CD4-positive, alpha-beta T cell treated with Interleukin-15 for 1 hour (primary cell): ENCODE results near the gene C17orf107.
"Not testable (repeated sequence)": the region's sequence is repeated elsewhere in the genome, so short reads cannot be mapped to it uniquely, and the experiment has no call there.

Experiments used
- DNase-seq: peaks from one replicate; pipeline ENCODE4 v3.0.0-alpha.2; 2020

Gene C17orf107

DNA sequence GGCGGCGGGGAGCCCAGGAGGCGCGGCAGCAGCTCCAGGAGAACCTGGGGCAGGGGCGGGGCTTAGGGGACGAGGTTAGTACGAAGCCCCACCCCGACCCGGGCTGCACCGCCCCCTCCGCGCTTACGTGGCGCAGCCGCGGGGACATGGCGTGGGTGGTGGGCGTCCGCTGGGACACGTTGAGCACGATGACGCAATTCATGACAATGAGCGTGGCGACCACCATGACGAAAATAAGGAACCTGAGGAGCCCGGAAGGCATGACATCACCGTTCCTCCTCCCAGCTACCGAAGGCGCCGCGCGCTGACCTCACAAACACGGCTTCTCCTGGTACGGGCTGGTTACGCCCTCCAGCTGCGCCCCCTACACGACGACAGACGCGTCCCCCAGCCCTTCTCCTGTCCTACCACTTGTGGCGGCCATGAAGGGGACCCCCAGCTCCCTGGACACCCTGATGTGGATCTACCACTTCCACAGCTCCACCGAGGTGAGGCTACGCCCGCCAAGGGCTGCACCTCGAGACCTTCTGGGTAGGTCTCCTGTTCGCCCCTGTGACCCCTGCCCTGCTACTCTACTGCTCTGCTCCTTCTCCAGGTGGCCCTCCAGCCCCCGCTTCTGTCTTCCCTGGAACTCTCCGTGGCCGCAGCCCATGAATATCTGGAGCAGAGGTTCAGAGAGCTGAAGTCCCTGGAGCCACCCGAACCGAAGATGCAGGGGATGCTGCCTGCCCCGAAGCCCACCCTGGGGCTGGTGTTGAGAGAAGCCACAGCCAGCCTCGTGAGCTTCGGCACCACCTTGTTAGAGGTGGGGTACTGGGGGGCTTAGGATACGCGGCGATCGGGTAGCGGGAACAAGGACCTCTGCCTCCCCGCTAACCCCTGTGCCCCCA is at the start of gene C17orf107:
TSS of gene C17orf107 (plus strand) at position 196 of the 890 bp plus-strand sequence. CDS start at position 423, 227 bp downstream.
- DNase-seq, result peak; percentile 97

DNA sequence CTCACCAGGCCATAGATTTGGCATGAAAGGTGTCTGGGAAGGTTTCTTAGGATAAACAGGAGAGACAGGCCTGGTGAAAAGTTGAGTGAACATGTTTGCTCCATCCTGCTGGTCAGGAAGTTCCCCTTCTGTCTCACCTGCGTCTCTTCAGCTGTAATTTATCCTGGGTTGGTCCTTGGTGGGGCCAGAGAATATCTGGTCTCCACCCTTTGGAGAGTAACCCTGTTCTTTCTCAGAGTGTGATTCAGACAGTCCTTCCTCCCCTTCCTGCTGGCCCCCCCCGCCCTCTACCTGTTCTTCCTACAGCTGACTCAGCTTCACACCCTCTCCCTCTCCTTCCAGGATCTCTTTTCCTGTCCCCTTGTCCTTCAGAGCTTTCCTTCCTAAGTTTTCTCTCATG is 49.1 kb upstream of the C17orf107 start:
- no peak for DNase-seq

DNA sequence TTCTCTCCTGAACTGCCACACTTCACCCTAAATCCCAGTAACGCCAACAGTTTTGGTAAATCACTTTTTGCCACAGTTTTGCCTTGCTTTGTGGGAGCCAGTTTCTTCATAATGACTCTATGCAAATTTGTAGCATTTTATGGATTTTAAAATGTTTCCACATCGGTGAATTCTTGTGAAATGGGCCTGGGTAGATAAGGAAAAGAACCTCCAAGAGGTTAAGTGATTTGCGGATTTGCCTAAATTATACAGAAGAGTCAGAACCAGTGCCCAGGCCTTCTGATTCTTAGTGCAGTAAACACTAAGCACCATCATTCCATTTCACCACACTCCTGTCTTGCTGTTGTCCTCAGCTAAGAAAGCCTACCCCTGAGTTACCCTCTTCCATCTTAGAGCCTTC is 48.3 kb upstream of the C17orf107 start:
- no peak for DNase-seq

DNA sequence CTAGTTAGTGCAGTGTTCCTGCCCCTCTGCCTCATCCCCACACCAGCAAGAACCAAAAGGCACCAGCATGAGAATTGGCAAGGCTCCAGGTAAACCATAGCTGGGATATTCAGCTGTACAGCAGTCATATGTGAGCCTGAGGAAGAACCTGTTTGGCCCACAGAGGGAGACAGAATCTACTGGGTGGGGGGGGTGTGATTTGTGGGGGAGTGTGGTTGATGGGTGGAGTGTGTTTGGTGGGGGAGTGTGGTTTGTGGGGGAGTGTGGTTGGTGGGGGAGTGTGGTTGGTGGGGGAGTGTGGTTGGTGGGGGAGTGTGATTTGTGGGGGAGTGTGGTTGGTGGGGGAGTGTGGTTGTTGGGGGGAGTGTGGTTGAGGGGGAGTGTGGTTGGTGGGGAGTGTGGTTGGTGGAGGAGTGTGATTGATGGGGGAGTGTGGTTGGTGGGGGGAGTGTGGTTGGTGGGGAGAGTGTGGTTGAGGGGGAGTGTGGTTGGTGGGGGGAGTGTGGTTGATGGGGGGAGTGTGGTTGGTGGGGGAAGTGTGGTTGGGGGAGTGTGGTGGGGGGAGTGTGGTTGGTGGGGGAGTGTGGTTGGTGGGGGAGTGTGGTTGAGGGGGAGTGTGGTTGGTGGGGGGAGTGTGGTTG is 46.6 kb upstream of the C17orf107 start:
- no peak for DNase-seq

GRCh38 chr17:4853208-4853671 is 46.1 kb upstream of the C17orf107 start:
- peak; percentile 21 for DNase-seq

DNA sequence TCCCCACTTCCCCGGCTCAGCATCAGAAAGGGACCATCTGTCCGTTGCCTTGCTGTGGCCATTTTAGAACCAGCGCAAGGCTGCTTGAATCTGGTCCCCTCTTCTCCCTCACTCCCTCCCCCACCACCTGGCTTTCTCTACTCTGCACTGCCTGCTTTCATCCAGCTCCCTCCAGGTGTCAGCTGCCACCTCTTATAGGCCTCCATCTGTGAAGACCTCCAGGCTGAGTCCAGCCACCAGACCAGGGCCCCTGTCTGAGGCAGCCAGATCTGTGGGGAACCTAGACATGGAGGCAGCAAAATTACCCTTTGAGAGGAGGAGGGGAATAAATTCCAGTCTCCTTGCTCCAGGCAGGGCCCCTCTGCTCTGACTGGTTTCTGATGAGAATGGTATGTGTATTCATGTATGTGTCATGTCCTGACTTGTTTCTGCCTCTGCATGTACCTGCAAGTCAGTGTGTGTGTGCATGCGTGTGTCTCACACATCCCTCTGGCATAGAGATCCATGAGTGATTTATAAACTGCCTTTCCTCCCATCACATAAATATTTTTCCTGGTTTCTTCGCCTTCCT is 45.1 kb upstream of the C17orf107 start:
- DNase-seq, result no peak

DNA sequence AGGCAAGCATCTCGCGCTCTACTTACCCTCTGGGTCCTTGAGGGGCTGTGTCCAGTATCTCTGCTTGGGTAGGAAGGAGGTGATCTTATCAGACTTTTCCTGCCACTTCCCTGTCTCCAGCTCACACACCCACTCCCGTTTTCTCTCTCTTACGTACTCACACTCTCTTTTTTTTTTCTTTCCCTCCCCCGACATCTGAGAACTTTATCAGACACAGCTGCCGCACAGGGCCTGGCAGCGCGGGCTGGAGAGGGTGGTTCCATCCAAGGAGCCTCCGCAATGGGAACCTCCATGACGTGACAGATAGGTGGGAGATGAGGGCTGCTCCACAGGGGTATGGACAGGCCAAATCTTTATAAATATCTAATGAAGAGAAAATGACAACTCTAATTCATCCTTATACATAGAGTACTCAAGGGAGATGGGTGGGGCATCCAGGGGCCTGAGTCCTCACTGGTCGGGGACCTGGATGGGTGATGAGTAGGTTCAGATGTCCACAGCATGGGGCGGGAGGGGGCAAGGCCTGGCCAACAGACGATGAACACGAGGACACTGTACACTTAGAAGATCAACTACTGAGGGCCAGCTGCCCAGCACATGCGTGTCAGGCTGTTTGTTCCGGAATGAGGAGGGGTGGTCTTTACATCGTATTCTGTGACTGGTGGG is 42.9 kb upstream of the C17orf107 start:
- DNase-seq, result no peak

GRCh38 chr17:4856937-4857314 is 42.4 kb upstream of the C17orf107 start:
- DNase-seq, result no peak

- not testable (repeated sequence) for DNase-seq
Observed at GRCh38 chr17:4857347-4857746, 42.0 kb upstream of the C17orf107 start.

DNA sequence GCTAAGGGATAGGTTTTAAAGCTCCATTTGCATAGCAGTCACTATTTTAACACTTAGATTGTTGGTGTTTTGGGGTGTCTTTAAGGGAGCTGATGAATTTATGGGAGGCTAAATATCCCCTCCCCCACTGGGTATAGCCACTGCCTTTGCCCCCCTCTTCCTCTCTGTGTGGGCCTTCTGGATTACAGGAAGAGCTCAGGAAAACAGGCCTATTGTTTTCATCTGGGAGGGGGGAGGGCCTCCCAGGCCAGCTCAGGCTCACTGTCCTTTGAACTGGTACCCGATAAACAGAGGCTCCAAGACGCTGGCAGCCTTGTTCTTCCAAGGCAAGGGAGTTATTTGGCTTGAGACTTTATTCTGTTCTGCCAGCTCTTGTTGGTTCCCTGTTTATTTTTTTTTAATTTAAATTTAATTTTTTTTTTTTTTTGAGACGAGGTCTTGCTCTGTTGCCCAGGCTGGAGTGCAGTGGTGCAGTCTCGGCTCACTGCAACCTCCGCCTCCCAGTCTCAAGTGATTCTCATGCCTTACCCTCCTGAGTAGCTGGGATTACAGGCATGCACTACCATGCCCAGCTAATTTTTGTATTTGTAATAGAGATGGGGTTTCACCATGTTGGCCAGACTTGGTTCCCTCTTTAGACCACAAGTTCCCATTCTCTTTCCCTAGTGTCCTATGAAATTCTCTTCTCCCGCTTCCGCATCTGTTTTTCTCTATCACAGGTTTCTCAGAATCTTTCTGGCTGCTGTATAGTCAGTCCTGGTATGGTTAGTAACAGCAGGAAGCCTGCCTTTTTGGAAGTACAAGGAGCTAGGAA is 41.1 kb upstream of the C17orf107 start:
- DNase-seq, result no peak

DNA sequence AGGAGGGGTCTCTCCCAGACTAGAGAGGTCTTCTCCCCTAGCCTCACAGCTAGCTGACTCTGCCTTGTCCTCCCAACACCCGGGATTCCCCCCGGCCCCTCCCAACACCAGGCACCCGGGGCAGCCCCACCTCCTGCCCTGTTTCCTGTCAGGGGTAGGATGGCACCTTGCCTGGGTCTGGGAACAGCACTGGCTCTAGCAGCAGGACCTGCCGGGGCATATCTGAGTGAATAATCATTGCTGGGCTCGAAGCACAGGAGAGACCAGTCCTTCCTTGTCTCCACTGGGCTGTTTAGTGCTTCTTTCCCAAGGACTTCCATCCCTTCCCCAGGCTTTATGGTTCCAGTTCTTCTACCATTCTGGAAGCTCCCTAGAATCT is 40.5 kb upstream of the C17orf107 start:
- no peak for DNase-seq

DNA sequence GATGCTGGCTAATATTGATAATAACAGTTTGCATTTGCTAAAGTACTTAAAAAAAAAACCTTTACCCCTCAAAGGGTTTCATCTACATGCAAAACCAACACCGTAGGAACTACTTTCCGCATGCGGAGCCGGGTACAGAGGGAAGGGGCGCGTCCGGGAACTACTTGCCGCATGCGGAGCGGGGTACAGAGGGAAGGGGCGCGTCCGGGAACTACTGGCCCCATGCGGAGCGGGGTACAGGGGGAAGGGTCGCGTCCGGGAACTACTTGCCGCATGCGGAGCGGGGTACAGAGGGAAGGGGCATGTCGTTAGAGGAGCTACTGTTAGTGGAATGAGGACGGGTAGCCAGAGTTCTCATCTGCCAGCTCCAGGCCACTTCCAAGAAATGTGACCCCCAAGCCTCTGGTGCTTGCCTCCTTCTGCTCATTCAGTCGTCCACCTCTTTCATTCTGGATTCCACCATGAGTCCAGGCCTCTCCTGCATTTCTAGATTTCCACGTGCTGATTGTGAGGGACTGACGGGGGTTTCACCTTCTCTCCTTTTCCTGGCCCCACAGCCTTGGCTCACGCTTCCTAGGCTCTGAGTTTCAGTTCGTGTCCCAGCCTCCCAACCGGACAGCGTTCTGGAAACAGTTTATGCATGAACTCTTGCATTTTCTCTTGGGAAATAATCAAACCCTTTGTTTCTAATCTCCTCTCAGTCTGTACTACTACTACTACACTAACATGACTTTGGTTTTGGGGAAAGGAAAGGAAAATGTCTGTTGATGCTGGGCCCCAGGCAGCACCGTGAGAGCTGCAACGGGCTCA is 39.3 kb upstream of the C17orf107 start:
- no peak for DNase-seq

GRCh38 chr17:4860651-4861050 is 38.7 kb upstream of the C17orf107 start:
- no peak for DNase-seq

DNA sequence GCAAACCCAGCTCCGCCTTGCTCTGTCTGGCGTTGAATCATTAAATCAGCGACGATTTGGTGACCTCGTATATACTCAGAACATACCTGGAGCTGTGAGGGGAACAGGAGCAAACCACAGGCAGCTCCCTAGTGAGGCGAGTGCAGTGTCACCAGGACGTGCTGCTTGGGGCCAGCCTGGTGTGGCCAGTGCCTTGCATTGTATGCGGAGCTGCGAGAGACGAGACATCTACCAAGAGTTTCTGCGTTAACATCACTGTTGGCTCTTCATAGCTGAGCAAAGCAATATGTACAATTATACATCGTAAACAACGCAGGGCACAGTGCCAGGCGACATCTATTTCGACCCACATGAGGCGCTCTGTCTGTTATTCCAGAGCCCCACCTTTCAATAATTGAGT is 38.3 kb upstream of the C17orf107 start:
- DNase-seq, result no peak

DNA sequence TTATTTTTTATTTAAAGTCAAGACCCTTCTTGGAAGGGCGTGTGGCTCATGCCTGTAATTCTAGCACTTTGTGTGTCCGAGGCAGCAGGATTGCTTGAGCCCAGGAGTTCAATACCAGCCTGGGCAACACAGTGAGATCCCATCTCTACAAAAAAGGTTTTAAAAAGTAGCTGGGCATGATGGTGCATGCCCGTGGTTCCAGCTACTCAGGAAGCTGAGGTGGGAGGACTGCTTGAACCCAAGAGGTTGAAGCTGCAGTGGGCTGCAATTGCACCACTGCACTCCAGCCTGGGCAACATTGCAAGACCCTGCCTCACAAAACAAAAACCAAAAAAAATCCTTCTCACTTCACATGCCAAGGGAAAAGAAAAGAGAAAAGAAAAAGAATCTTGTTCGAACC is 36.6 kb upstream of the C17orf107 start:
- DNase-seq, result no peak

GRCh38 chr17:4863321-4863720 is 36.0 kb upstream of the C17orf107 start:
- no peak for DNase-seq

GRCh38 chr17:4867535-4867934 is 31.8 kb upstream of the C17orf107 start:
- not testable (repeated sequence) for DNase-seq

- DNase-seq, result not testable (repeated sequence)
Observed at GRCh38 chr17:4869058-4869998, 30.0 kb upstream of the C17orf107 start.

- no peak for DNase-seq
Observed at GRCh38 chr17:4870855-4871254, 28.5 kb upstream of the C17orf107 start.

GRCh38 chr17:4872786-4873185 is 26.6 kb upstream of the C17orf107 start:
- no peak for DNase-seq
